ENCODE results near the gene MIXL1. TPM values are rescaled to one million over a fixed set of nuclear protein-coding genes. Genes with fewer than 3 reads are reported as not detected.

Gene MIXL1
- total and polyA plus RNA-seq, 2 of the 13 experiments (the other 11 are each of a cell fraction or from before 2014, with no cell fraction given) = 7.6 to 18.5 TPM

GRCh38 chr1:226223157-226223785, at the start of gene MIXL1 (continued):
- TF ChIP-seq CAMTA2 (CRISPR knock-in tag; IDR thresholded peaks at IDR 0.05; ENCODE audit: borderline replicate concordance) (no peak), RBM22 (optimal IDR thresholded peaks at IDR 0.05; ENCODE audit: low read length) (no peak), ZNF235 (CRISPR knock-in tag; IDR thresholded peaks at IDR 0.05; ENCODE audit: borderline replicate concordance) (peak; percentile 19; the same call in 1 of the 2 replicates), CHD2 (IDR thresholded peaks at IDR 0.05; ENCODE audit: low read depth, low read length) (no peak), ZNF143 (CRISPR knock-in tag; IDR thresholded peaks at IDR 0.05) (no peak), CBX1 (IDR thresholded peaks at IDR 0.05; ENCODE audit: low read depth) (no peak), ZBTB46 (CRISPR knock-in tag; IDR thresholded peaks at IDR 0.05; ENCODE audit: borderline replicate concordance) (no peak), ZNF563 (CRISPR knock-in tag; IDR thresholded peaks at IDR 0.05) (peak; percentile 50; the same call in 1 of the 2 replicates), ONECUT2 (CRISPR knock-in tag; IDR thresholded peaks at IDR 0.05) (no peak), ZSCAN30 (CRISPR knock-in tag; IDR thresholded peaks at IDR 0.05) (no peak), KDM3A (CRISPR knock-in tag; IDR thresholded peaks at IDR 0.05; ENCODE audit: low read depth) (peak; percentile 51; the same call in 1 of the 2 replicates), MEF2D (CRISPR knock-in tag; IDR thresholded peaks at IDR 0.05) (peak; percentile 47; the same call in 1 of the 2 replicates), TARDBP (CRISPR knock-in tag; IDR thresholded peaks at IDR 0.05) (peak; percentile 69; the same call in 1 of the 2 replicates), TEAD2 (CRISPR knock-in tag; IDR thresholded peaks at IDR 0.05) (no peak), MAFF (IDR thresholded peaks at IDR 0.05; ENCODE audit: low read depth, low read length) (no peak), ZBTB3 (CRISPR knock-in tag; IDR thresholded peaks at IDR 0.05; ENCODE audit: borderline replicate concordance, low read depth) (no peak)
- TF ChIP-seq, protein P1, sequence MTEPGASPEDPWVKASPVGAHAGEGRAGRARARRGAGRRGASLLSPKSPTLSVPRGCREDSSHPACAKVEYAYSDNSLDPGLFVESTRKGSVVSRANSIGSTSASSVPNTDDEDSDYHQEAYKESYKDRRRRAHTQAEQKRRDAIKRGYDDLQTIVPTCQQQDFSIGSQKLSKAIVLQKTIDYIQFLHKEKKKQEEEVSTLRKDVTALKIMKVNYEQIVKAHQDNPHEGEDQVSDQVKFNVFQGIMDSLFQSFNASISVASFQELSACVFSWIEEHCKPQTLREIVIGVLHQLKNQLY (CRISPR knock-in tag; IDR thresholded peaks at IDR 0.05) = peak; percentile 49; the same call in 1 of the 2 replicates
- TF ChIP-seq, protein P2, sequence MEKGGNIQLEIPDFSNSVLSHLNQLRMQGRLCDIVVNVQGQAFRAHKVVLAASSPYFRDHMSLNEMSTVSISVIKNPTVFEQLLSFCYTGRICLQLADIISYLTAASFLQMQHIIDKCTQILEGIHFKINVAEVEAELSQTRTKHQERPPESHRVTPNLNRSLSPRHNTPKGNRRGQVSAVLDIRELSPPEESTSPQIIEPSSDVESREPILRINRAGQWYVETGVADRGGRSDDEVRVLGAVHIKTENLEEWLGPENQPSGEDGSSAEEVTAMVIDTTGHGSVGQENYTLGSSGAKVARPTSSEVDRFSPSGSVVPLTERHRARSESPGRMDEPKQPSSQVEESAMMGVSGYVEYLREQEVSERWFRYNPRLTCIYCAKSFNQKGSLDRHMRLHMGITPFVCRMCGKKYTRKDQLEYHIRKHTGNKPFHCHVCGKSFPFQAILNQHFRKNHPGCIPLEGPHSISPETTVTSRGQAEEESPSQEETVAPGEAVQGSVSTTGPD (CRISPR knock-in tag; IDR thresholded peaks at IDR 0.05) = no peak
- TF ChIP-seq, protein P3, sequence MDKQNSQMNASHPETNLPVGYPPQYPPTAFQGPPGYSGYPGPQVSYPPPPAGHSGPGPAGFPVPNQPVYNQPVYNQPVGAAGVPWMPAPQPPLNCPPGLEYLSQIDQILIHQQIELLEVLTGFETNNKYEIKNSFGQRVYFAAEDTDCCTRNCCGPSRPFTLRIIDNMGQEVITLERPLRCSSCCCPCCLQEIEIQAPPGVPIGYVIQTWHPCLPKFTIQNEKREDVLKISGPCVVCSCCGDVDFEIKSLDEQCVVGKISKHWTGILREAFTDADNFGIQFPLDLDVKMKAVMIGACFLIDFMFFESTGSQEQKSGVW (CRISPR knock-in tag; IDR thresholded peaks at IDR 0.05; ENCODE audit: borderline replicate concordance) = no peak
- TF ChIP-seq, protein P4, sequence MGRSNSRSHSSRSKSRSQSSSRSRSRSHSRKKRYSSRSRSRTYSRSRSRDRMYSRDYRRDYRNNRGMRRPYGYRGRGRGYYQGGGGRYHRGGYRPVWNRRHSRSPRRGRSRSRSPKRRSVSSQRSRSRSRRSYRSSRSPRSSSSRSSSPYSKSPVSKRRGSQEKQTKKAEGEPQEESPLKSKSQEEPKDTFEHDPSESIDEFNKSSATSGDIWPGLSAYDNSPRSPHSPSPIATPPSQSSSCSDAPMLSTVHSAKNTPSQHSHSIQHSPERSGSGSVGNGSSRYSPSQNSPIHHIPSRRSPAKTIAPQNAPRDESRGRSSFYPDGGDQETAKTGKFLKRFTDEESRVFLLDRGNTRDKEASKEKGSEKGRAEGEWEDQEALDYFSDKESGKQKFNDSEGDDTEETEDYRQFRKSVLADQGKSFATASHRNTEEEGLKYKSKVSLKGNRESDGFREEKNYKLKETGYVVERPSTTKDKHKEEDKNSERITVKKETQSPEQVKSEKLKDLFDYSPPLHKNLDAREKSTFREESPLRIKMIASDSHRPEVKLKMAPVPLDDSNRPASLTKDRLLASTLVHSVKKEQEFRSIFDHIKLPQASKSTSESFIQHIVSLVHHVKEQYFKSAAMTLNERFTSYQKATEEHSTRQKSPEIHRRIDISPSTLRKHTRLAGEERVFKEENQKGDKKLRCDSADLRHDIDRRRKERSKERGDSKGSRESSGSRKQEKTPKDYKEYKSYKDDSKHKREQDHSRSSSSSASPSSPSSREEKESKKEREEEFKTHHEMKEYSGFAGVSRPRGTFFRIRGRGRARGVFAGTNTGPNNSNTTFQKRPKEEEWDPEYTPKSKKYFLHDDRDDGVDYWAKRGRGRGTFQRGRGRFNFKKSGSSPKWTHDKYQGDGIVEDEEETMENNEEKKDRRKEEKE (IDR thresholded peaks at IDR 0.05) = no peak
